ENCODE results near the gene PXT1. TPM values are rescaled to one million over a fixed set of nuclear protein-coding genes. Genes with fewer than 3 reads are reported as not detected.
A peak's percentile ranks its signal among the peaks of the same experiment; 100 is the strongest.

The PXT1 gene
- total RNA-seq, 2 experiments from 2014 or later = 0.25 TPM; not detected in 1

- intact Hi-C loops (cut with micrococcal nuclease; ENCODE audit: unreplicated experiment) = no loop called here
- no TSS peak for BruUV-seq (replicated peaks)
- Histone ChIP-seq H3K9me3 (ENCODE audit: low read length) (no peaks in the 10 kb centered on the region), H3K9me2 (ENCODE audit: insufficient read depth, low read length) (no peaks in the 10 kb centered on the region), H2AFZ (ENCODE audit: low read length) (peak overlapping the region; percentile 52), H3K27ac (ENCODE audit: low read depth, low read length, poor library complexity, severe bottlenecking) (no peak overlapping the region), H3K36me3 (ENCODE audit: insufficient read depth, low read length) (no peaks in the 10 kb centered on the region), H3K4me2 (ENCODE audit: low read length) (peak overlapping the region; percentile 19; the same call in 1 of the 2 replicates), H3K79me2 (ENCODE audit: insufficient read depth, low read depth, low read length) (no peaks in the 10 kb centered on the region), H3K4me3 (ENCODE audit: low read depth, low read length, poor library complexity, severe bottlenecking) (no peak overlapping the region), H3K4me1 (ENCODE audit: insufficient read depth, low read length, poor library complexity, severe bottlenecking) (peaks cover 10% of the 10 kb centered on the region), H4K20me1 (ENCODE audit: insufficient read depth, low read length) (no peaks in the 10 kb centered on the region)
- ChIA-PET CTCF (ENCODE audit: unreplicated experiment) (interaction anchor here (0.6 kb wide), 1 partner anchor 40 kb away, joined by 3 read pairs; no protein-coding TSS in a partner anchor), POLR2A (interaction anchor here (0.5 to 0.7 kb wide), 3 partner anchors 279 to 1734 kb away, joined by 3 to 4 read pairs (median 3); no protein-coding TSS in a partner anchor)
- no peak for DNase-seq (ENCODE audit: low spot score)
- TF ChIP-seq EZH2phosphoT487 (IDR thresholded peaks at IDR 0.05; ENCODE audit: borderline replicate concordance, low read depth, low read length) = no peak
- TF ChIP-seq, protein P1, sequence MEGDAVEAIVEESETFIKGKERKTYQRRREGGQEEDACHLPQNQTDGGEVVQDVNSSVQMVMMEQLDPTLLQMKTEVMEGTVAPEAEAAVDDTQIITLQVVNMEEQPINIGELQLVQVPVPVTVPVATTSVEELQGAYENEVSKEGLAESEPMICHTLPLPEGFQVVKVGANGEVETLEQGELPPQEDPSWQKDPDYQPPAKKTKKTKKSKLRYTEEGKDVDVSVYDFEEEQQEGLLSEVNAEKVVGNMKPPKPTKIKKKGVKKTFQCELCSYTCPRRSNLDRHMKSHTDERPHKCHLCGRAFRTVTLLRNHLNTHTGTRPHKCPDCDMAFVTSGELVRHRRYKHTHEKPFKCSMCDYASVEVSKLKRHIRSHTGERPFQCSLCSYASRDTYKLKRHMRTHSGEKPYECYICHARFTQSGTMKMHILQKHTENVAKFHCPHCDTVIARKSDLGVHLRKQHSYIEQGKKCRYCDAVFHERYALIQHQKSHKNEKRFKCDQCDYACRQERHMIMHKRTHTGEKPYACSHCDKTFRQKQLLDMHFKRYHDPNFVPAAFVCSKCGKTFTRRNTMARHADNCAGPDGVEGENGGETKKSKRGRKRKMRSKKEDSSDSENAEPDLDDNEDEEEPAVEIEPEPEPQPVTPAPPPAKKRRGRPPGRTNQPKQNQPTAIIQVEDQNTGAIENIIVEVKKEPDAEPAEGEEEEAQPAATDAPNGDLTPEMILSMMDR (conservative IDR thresholded peaks at IDR 0.05; ENCODE audit: low read length) = no peak
Observed at GRCh38 chr6:36382976-36383375, 59.7 kb downstream of the PXT1 start.

DNA sequence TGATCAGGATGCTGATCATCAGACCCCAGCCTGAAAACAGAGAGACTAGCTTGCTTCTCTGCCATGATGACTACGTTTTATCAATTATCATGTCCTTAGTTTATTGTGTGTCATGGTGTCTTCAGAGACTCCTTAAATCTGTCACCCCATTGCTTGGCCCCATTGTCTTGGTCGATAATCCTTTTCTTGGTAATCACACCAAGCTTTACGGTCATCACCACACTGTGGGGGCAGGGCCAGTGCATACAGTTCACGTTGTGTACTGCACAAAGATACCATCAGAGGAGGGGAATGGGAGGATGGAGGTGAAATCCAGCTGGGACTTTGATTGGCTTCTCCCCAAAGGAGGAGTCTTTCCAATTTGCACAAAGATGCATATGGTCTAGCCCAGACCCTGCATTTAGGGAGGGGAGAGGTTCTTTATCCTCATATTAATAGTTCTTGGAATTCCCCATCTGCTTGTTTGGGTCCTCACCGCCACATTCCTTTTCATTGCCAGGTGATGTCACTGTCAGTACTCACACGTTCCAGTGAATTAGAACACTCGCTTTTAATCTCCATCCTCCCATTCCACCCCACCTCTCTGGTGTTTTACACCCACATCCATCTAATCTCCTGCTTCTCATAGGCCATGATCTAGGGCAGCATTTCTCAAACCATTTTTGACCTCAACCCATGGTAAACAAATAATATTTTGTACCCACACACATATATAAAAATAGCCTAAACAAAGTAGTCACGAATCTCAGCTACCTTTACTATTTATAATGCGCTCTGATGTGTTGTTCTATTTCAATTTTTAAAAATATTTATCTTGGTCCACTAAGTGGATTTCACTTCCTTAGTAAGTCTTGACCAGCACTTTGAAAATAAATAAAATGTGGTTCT lies 60.9 kb downstream of the PXT1 start:
- intact Hi-C loops (cut with micrococcal nuclease; ENCODE audit: unreplicated experiment) = no loop called here

More for the DNA sequence above, 60.9 kb downstream of the PXT1 start:
- POLR2A ChIA-PET = interaction anchor here (0.7 kb wide), 1 partner anchor 281 kb away, joined by 3 read pairs; no protein-coding TSS in a partner anchor
- H4K20me1 ChIP-seq (ENCODE audit: insufficient read depth, low read length) = no peaks in the 10 kb centered on the region
- no TSS peak for BruUV-seq (replicated peaks)
- no peaks in the 10 kb centered on the region for H3K9me2 ChIP-seq (ENCODE audit: insufficient read depth, low read length)
- peaks cover 10% of the 10 kb centered on the region for H3K4me1 ChIP-seq (ENCODE audit: insufficient read depth, low read length, poor library complexity, severe bottlenecking)
- no peak overlapping the region for H3K4me3 ChIP-seq (ENCODE audit: low read depth, low read length, poor library complexity, severe bottlenecking)
- H3K36me3 ChIP-seq (ENCODE audit: insufficient read depth, low read length) = no peaks in the 10 kb centered on the region
- no peak overlapping the region for H2AFZ ChIP-seq (ENCODE audit: low read length)
- DNase-seq (ENCODE audit: low spot score) = no peak
- no peaks in the 10 kb centered on the region for H3K79me2 ChIP-seq (ENCODE audit: insufficient read depth, low read depth, low read length)
- TF ChIP-seq EZH2phosphoT487 (IDR thresholded peaks at IDR 0.05; ENCODE audit: borderline replicate concordance, low read depth, low read length) = no peak
- TF ChIP-seq, protein P1 (conservative IDR thresholded peaks at IDR 0.05; ENCODE audit: low read length) = no peak
- H3K9me3 ChIP-seq (ENCODE audit: low read length) = no peaks in the 10 kb centered on the region
- CTCF ChIA-PET (ENCODE audit: unreplicated experiment) = interaction anchor here (0.6 kb wide), 1 partner anchor 245 kb away, joined by 4 read pairs; no protein-coding TSS in a partner anchor
- no peak overlapping the region for H3K4me2 ChIP-seq (ENCODE audit: low read length)
- H3K27ac ChIP-seq (ENCODE audit: low read depth, low read length, poor library complexity, severe bottlenecking) = no peak overlapping the region

All from OCI-LY7 (cell line).